SU-DHL-6 (cell line): ENCODE results near the gene FAM20A.

Experiments used
- H2AFZ ChIP-seq: fragments of 200-600 bp; sonication (generic); 2 replicates; pipeline ENCODE4 v1.6.1; 2014; ENCODE audit warnings: low read depth, mild to moderate bottlenecking, moderate library complexity, mixed read lengths, antibody characterized with exemption, low read length; ENCODE audit not compliant: severe bottlenecking
- H3F3A ChIP-seq: fragments of 200-600 bp; shearing (Covaris generic); 2 replicates; pipeline ENCODE4 v1.6.0; 2016; ENCODE audit warnings: antibody characterized with exemption, mild to moderate bottlenecking; ENCODE audit not compliant: insufficient read depth
- H3K27ac ChIP-seq: fragments of 200-600 bp; sonication (generic); 2 replicates; pipeline ENCODE4 v1.5.1; 2016; ENCODE audit warnings: low read depth, mild to moderate bottlenecking, low read length, moderate library complexity, mixed read lengths
- H3K27me3 ChIP-seq: fragments of 200-600 bp; sonication (generic), shearing (Covaris generic); 2 replicates; pipeline ENCODE4 v1.6.0; 2014; ENCODE audit warnings: mild to moderate bottlenecking, low read length
- H3K36me3 ChIP-seq: fragments of 200-600 bp; sonication (generic); 2 replicates; pipeline ENCODE4 v1.6.1; 2014; ENCODE audit warnings: mild to moderate bottlenecking, low read length, mixed read lengths
- H3K4me2 ChIP-seq: fragments of 300-600, 200-600 bp; shearing (Covaris generic), sonication (generic); 2 replicates; pipeline ENCODE4 v1.6.0; 2014; ENCODE audit warnings: low read length, low read depth, mild to moderate bottlenecking; ENCODE audit not compliant: poor library complexity, severe bottlenecking
- H3K4me3 ChIP-seq: fragments of 200-600 bp; sonication (generic); 2 replicates; pipeline ENCODE4 v1.5.1; 2014; ENCODE audit warnings: antibody characterized with exemption, low read length, mild to moderate bottlenecking, mixed read lengths; ENCODE audit not compliant: insufficient read depth, poor library complexity, severe bottlenecking
- H3K79me2 ChIP-seq: fragments of 200-600 bp; sonication (generic); 2 replicates; pipeline ENCODE4 v1.6.1; 2014; ENCODE audit warnings: mild to moderate bottlenecking, low read length, moderate library complexity; ENCODE audit not compliant: insufficient read depth
- H3K9ac ChIP-seq: fragments of 200-600 bp; sonication (generic); 2 replicates; pipeline ENCODE4 v1.7.0; 2014; ENCODE audit warnings: mild to moderate bottlenecking, low read length
- H3K9me2 ChIP-seq: fragments of 200-600 bp; sonication (generic); replicated peaks from 2 replicates; pipeline ENCODE4 v1.6.1; 2014; ENCODE audit warnings: low read length; ENCODE audit not compliant: insufficient read depth
- H3K9me3 ChIP-seq: fragments of 200-600 bp; sonication (generic); 2 replicates; pipeline ENCODE4 v1.6.1; 2014; ENCODE audit warnings: low read length, mixed read lengths; ENCODE audit not compliant: insufficient read depth
- H4K20me1 ChIP-seq: fragments of 200-600 bp; sonication (generic); 2 replicates; pipeline ENCODE4 v1.6.1; 2014; ENCODE audit warnings: low read depth, mild to moderate bottlenecking, antibody characterized with exemption, low read length, moderate library complexity, mixed read lengths
- EZH2phosphoT487 ChIP-seq: fragments of 200-600 bp; sonication (generic), shearing (Covaris generic); conservative IDR thresholded peaks from 2 replicates; pipeline ENCODE4 v1.6.1; 2018; ENCODE audit warnings: mild to moderate bottlenecking, antibody characterized with exemption, low read length, moderate library complexity, mixed read lengths
- TF ChIP-seq, protein P1 (sequence below): fragments of 200-600 bp; sonication (generic); IDR thresholded peaks from one replicate; pipeline ENCODE4 v1.5.1; 2017; ENCODE audit warnings: antibody characterized with exemption, mild to moderate bottlenecking, low read length, moderate library complexity; ENCODE audit not compliant: insufficient read depth, poor library complexity, severe bottlenecking

The FAM20A gene

DNA sequence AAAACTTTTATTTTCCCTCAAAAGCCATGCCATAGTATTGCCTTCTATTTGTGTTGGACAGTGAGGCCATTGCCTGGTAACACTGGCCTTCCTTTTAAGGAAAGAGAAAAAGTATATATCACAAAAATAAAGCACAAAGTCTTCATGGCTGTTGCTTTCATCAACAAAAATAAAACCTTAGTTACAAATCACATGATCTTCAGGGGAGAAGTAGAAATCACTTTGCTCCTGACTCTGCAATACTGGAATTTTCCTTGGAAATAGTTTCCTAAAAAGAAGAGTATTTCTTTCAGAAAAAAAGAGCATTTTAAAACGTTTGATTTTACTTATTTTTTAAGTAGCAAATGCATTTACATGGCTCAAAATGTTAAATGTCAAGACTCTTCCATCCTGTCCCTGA, 41.9 kb downstream of the FAM20A start:
- Histone ChIP-seq H3K4me3 (no peak overlapping the region), H3K4me2 (no peak overlapping the region), H3F3A (no peaks in the 10 kb centered on the region), H3K79me2 (no peaks in the 10 kb centered on the region), H3K9ac (no peak overlapping the region), H3K36me3 (no peaks in the 10 kb centered on the region), H3K9me2 (no peaks in the 10 kb centered on the region), H3K9me3 (no peaks in the 10 kb centered on the region), H3K27ac (no peak overlapping the region), H3K27me3 (no peaks in the 10 kb centered on the region), H4K20me1 (no peaks in the 10 kb centered on the region), H2AFZ (no peak overlapping the region)
- TF ChIP-seq, protein P1, sequence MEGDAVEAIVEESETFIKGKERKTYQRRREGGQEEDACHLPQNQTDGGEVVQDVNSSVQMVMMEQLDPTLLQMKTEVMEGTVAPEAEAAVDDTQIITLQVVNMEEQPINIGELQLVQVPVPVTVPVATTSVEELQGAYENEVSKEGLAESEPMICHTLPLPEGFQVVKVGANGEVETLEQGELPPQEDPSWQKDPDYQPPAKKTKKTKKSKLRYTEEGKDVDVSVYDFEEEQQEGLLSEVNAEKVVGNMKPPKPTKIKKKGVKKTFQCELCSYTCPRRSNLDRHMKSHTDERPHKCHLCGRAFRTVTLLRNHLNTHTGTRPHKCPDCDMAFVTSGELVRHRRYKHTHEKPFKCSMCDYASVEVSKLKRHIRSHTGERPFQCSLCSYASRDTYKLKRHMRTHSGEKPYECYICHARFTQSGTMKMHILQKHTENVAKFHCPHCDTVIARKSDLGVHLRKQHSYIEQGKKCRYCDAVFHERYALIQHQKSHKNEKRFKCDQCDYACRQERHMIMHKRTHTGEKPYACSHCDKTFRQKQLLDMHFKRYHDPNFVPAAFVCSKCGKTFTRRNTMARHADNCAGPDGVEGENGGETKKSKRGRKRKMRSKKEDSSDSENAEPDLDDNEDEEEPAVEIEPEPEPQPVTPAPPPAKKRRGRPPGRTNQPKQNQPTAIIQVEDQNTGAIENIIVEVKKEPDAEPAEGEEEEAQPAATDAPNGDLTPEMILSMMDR = no peak
- TF ChIP-seq EZH2phosphoT487 = no peak

- H3K9me2 ChIP-seq = no peaks in the 10 kb centered on the region
- no peaks in the 10 kb centered on the region for H3F3A ChIP-seq
- no peaks in the 10 kb centered on the region for H4K20me1 ChIP-seq
- H3K9ac ChIP-seq = no peak overlapping the region
- H3K4me2 ChIP-seq = no peak overlapping the region
- no peaks in the 10 kb centered on the region for H3K27me3 ChIP-seq
- H2AFZ ChIP-seq = no peak overlapping the region
- TF ChIP-seq, protein P1 = no peak
- TF ChIP-seq EZH2phosphoT487 = no peak
- H3K79me2 ChIP-seq = no peaks in the 10 kb centered on the region
- H3K4me3 ChIP-seq = no peak overlapping the region
- H3K36me3 ChIP-seq = no peaks in the 10 kb centered on the region
- H3K27ac ChIP-seq = no peak overlapping the region
- no peaks in the 10 kb centered on the region for H3K9me3 ChIP-seq
Measured at GRCh38 chr17:68556551-68556950, 44.6 kb downstream of the FAM20A start.

GRCh38 chr17:68544111-68544915, 56.9 kb downstream of the FAM20A start:
- Histone ChIP-seq H4K20me1 (no peaks in the 10 kb centered on the region), H3K9me3 (no peaks in the 10 kb centered on the region), H3K4me3 (no peak overlapping the region), H3K27me3 (no peaks in the 10 kb centered on the region), H3K36me3 (no peaks in the 10 kb centered on the region), H3K79me2 (no peaks in the 10 kb centered on the region), H2AFZ (no peak overlapping the region), H3K9me2 (no peaks in the 10 kb centered on the region), H3K27ac (no peak overlapping the region), H3K9ac (no peak overlapping the region), H3K4me2 (no peak overlapping the region), H3F3A (no peaks in the 10 kb centered on the region)
- no peak for TF ChIP-seq EZH2phosphoT487
- TF ChIP-seq, protein P1 = no peak
